ENCODE results near the gene TMEM215.
"Not testable (repeated sequence)": the region's sequence is repeated elsewhere in the genome, so short reads cannot be mapped to it uniquely, and the experiment has no call there.

The TMEM215 gene, protein sequence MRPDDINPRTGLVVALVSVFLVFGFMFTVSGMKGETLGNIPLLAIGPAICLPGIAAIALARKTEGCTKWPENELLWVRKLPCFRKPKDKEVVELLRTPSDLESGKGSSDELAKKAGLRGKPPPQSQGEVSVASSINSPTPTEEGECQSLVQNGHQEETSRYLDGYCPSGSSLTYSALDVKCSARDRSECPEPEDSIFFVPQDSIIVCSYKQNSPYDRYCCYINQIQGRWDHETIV

GRCh38 chr9:32783168-32783891 is at the start of gene TMEM215:
Gene TMEM215 (plus strand): TSS chr9:32783540. CDS start chr9:32784184, 644 bp downstream.
- no peak for DNase-seq

DNA sequence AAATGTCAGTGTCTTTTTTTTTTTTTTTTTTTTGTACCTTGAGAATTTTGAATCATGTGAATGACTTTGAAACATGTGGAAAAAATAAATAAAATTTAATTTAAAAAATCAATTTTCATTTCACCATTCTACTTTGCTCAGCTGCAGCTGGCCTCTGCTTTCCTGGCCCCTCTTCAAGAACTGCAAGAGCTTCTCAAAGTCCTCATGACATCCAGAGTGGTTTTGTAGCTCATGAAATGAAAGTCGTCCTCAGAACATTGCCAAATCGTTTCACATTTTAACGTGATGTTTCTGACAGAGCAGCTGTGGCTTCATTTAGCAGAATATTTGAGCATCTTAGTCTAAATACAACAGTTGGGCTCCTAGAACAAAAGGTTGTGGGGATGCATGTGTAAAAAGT is 47.9 kb upstream of the TMEM215 start:
- DNase-seq: no peak

GRCh38 chr9:32737378-32737777 is 46.0 kb upstream of the TMEM215 start:
- no peak for DNase-seq

GRCh38 chr9:32738501-32739172 is 44.7 kb upstream of the TMEM215 start:
- DNase-seq: no peak

GRCh38 chr9:32741706-32742105 is 41.6 kb upstream of the TMEM215 start:
- DNase-seq: no peak

- no peak for DNase-seq
These were observed 41.0 kb upstream of the TMEM215 start for GRCh38 chr9:32742296-32742695.

DNA sequence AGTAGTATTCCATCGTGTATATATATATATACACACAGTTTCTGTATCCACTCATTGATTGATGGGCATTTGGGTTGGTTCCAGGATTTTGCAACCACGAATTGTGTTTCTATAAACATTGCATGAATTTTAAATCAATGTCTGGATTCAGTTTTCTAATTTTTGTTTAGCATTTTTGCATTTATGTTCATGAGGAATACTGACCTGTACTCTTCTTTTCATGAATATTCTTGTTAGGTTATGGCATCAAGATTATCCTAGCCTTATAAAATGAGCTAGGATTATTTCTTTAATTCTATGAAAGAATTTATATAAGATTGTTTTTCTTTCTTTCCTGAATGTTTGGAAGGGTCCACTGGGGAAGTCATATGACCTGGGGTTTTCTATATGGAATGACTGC is 35.3 kb upstream of the TMEM215 start:
- no peak for DNase-seq

- no peak for DNase-seq
These were observed 27.6 kb upstream of the TMEM215 start for GRCh38 chr9:32755730-32756129.

GRCh38 chr9:32764139-32764538 is 19.2 kb upstream of the TMEM215 start:
- DNase-seq: no peak

DNA sequence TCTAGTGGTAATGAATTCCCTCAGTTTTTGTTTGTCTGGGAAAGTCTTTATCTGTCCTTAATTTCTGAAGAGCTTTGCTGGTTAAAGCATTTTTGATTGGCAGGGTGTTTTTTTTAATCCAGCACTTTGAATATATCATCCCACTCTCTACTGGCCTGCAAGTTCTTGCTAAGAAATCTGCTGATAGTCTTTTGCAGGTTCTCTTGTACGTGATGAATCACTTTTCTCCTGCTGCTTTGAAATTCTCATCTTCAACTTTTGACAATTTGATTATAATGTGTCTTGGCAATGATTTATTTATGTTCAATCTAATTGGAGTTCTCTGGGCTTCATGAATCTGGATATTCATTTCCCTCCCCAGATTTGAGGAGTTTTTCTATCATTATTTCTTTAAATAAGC is 8.1 kb upstream of the TMEM215 start:
- no peak for DNase-seq

DNA sequence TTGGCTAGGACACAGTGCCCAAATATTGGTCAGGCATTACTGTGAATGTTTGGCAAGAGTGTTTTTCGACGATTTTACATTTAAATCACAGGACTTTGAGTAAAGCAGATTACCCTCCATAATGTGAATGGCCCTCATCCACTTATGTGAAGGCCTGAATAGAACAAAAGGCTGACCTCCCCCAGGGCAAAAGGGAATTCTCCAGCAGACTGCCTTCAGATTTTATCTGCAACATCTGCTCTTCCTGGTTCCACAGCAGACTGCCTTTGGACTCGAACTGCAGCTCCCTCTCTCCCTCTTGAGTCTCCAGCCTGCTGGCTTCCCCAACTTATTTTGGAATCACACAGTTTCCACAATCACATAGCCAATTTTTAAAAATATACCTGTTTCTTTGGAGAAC is 7.1 kb upstream of the TMEM215 start:
- DNase-seq: no peak

DNA sequence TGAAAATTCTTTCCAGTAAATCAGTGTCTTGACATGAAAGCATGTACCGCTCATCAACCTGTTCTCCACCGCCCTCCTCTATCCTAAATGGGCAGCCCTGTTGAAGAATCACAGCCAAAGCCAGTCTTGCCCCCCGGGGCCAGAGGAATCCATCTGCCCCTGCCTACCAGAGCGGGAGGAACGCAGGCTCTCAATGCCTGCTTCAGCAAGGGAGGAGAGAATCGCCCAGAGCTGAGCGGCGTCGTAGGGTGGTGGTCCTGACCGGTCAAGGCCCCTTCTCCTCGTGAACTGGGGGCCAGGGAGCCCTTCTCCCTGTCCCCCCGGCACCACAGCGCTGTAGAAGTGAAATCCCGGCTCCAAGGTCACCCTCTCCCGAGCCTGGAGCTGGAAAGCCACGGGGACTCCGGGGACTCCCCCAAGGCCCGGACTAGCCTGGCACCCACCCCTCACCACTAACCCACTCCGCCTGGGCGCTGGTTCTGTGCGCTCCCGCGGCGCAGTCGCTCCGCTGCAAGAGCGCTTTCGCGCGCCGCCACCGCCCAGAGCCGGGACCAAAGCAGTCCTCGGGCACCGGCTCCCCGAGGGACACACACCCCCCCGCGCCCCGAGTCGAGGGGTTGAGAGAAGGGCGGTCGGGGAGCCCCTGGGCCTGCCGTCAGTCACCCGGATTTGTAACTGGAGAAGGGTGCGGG is 718 bp upstream of the TMEM215 start:
- DNase-seq: no peak

DNA sequence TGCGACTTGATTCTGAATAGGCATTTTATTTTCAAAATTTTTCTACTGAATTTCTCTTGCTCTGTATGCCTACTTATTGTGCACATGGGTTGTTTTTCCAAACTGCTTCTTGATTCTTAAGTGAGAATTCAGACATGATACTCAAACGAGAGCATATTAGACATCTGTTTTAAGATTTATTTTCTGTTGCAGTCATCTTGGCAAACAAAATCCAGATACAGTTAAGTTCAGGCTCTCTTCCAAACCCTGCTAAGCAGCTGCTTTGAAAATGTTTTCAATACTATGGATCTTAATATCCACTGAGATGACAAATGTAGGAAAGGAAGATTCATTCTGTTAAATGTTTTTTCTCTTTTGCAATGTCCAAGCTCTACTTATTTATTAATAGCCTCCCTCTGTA is 4.5 kb downstream of the TMEM215 start:
- no peak for DNase-seq

- not testable (repeated sequence) for DNase-seq
These were observed 12.7 kb downstream of the TMEM215 start for GRCh38 chr9:32796015-32796414.

GRCh38 chr9:32801530-32801929 is 18.2 kb downstream of the TMEM215 start:
- DNase-seq: no peak

- DNase-seq: no peak
These were observed 23.9 kb downstream of the TMEM215 start for GRCh38 chr9:32807217-32807616.

GRCh38 chr9:32811246-32811645 is 27.9 kb downstream of the TMEM215 start:
- DNase-seq: no peak

DNA sequence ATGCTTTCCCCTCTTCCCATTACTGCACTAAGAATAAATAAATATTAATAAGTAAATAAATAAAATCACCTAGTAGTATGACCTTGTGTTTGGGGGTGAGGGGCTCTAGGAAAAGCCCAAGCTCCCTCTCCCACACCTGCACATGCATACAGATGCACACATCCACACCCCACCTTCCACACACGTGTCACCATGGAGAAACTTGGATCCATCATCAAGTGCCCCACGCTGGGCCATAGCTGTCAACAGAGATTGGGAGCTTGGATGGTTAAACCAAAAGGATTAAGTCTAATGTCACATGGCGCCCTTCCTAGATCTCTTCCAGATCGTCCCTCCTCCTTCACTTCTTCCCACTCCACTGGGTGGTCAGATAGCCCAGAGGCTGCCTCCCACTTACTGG is 37.0 kb downstream of the TMEM215 start:
- DNase-seq: no peak

DNA sequence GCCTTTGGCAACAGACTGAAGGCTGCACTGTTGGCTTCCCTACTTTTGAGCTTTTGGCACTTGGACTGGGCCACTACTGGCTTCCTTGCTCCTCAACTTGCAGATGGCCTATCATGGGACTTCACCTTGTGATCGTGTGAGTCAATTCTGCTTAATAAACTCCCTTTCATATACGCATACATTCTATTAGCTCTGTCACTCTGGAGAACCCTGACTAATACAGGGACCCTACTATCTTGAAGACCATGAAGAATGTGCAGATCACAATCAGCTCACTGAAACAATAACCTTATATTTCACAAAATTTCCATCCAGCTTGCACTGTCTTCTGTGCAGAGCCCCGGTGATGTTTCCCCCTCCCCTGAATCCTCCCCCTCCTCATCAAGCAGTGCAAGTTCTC is 39.8 kb downstream of the TMEM215 start:
- no peak for DNase-seq

DNA sequence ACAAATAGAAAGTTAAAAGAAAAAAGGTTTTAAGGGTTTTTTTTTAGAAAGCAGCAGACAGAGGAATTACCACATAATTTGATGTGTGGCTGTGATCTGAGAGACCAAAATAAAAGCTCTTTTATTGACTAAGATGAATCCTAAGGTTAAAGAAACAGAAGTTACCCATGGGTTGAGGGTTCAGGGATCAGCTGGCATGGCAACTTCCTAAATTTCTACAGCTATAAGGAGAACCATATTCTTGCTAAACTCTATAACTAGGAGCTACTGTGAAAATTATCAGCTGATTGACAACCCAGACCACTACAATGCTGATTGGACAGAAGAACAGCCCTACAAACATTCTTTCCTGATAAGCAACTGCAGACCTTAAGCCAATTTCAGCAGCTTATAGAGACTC is 40.2 kb downstream of the TMEM215 start:
- no peak for DNase-seq

DNA sequence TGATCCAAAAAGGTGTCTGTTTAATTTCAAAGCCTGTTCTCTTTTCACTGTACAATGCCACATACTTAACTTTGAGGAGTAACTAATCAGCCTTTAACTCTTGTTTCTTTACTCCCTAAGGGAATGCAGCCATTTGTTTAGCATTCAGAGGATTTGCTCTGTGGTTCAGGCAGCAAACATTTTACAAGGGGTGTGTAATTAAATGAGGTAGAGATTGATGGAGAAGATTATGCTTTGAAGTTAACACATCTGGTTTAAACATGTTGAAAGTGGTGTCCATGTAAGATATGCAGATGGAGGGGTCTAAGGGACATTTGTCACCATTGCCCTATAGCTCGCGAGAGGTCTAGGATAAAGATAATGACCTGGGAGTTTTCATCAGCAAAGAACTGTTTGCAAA is 41.9 kb downstream of the TMEM215 start:
- DNase-seq: no peak

DNA sequence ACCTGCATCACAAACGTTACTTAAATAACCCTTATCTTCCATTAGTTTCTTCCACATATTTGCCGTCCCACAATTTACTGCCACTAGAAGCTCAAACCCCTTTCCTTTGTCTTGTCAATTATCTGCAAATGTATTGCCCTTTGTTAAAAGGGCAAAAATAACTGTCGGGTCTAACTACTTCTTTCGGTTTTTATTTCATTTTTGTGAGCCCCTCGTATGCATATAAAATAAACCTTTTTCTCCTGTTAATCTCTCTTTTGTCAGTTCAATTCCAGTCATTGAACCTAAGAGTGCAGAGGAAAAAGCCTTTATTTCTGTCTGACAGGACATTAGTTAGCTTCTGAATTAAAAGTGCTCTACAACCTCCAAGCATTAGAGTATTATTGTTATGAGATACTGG is 45.5 kb downstream of the TMEM215 start:
- DNase-seq: no peak

- no peak for DNase-seq
These were observed 49.0 kb downstream of the TMEM215 start for GRCh38 chr9:32832346-32832745.
